ENCODE results near the gene ZKSCAN4. TPM values are rescaled to one million over a fixed set of nuclear protein-coding genes. Genes with fewer than 3 reads are reported as not detected.
A peak's percentile ranks its signal among the peaks of the same experiment; 100 is the strongest.

The ZKSCAN4 gene
- total and polyA plus RNA-seq, 2 of the 8 experiments (the other 6 are each of a cell fraction or from before 2014, with no cell fraction given) = 2.2 to 6.6 TPM

DNA sequence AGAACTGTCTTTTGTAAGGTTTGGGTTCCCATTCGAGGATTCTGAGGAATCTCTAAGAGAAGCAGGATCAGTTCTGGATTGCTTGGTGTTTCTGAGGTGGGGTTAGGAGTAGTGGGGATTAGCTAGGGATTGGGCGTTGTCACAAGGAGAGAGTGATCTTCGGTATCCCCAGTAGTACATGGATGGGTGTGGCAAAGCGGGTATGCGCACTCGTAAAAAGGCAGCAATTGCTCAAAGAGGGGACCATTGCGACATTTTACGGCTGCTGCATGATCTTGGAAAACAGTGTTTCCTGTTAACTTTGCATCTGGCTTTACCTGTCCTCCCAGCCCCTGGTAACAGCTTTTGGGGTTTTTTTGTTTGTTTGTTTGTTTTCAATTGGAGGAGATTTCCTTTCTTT lies 36.6 kb downstream of the ZKSCAN4 start:
- TF ChIP-seq CEBPB (IDR thresholded peaks at IDR 0.05; ENCODE audit: low read depth, low read length) = 0 out of 2 replicates have a peak, but pooled peaks have one; percentile 28
- TF ChIP-seq FOSL1 (IDR thresholded peaks at IDR 0.05; ENCODE audit: insufficient read depth, low read depth, low read length) = no peak
- Histone ChIP-seq H2BK20ac (ENCODE audit: low read length) (no peak overlapping the region), H3K14ac (ENCODE audit: insufficient read length) (no peak overlapping the region), H2AFZ (ENCODE audit: low read length) (no peak overlapping the region), H3K4me2 (ENCODE audit: insufficient read depth in 1 of 2, low read depth in 2 of 2, low read length in 2 of 2) (no peak overlapping the region), H3K79me1 (ENCODE audit: low read depth, low read length) (no peaks in the 10 kb centered on the region; the same call in 1 of the 2 replicates), H3K23ac (ENCODE audit: insufficient read length) (no peak overlapping the region), H2BK12ac (ENCODE audit: low read depth, low read length) (no peak overlapping the region), H2BK120ac (replicated peaks; ENCODE audit: low read depth, low read length) (no peak overlapping the region), H3K4me1 (replicated peaks in 1 of 4; ENCODE audit: control insufficient read depth in 3 of 4, insufficient read depth in 4 of 4, low read length in 3 of 4) (peaks cover 0 to 4% (median 1%) of the 10 kb centered on the region in 4 experiments; a peak in 3 of 7 replicates), H3K9ac (replicated peaks in 1 of 4; ENCODE audit: extremely low read depth in 1 of 4, low read depth in 3 of 4, low read length in 3 of 4) (no peak overlapping the region), H4K8ac (ENCODE audit: extremely low read depth, insufficient read depth, low read length) (no peak overlapping the region), H3K27me3 (replicated peaks in 1 of 4; ENCODE audit: control insufficient read depth in 3 of 4, extremely low read depth in 1 of 4, insufficient read depth in 3 of 4, low read length in 3 of 4) (peaks cover 0 to 24% (median 15%) of the 10 kb centered on the region in 4 experiments; a peak in 6 of 7 replicates), H3K4me3 (ENCODE audit: extremely low read depth in 1 of 4, insufficient read depth in 2 of 4, low read depth in 3 of 4, low read length in 4 of 4) (no peak overlapping the region), H3K18ac (ENCODE audit: extremely low read depth, low read length) (no peak overlapping the region), H3K56ac (replicated peaks; ENCODE audit: insufficient read length, low read depth, low read length) (no peak overlapping the region), H4K20me1 (replicated peaks in 1 of 2; ENCODE audit: control insufficient read depth in 1 of 2, insufficient read depth in 2 of 2, low read length in 2 of 2) (no peaks in the 10 kb centered on the region), H3K23me2 (ENCODE audit: low read depth, low read length) (peaks cover 6% of the 10 kb centered on the region), H3K79me2 (ENCODE audit: control insufficient read depth in 1 of 2, insufficient read depth in 2 of 2, low read length in 2 of 2) (no peaks in the 10 kb centered on the region), H3K9me3 (ENCODE audit: insufficient read depth in 2 of 2, low read depth in 1 of 2, low read length in 1 of 2) (no peaks in the 10 kb centered on the region), H2BK15ac (ENCODE audit: low read length) (no peak overlapping the region), H2BK5ac (ENCODE audit: low read depth, low read length) (no peak overlapping the region), H4K5ac (ENCODE audit: insufficient read length, low read depth, low read length) (no peak overlapping the region), H3K36me3 (ENCODE audit: control insufficient read depth in 2 of 4, insufficient read depth in 4 of 4, low read length in 3 of 4) (no peaks in the 10 kb centered on the region), H2AK5ac (ENCODE audit: low read depth, low read length) (no peak overlapping the region), H3K27ac (ENCODE audit: low read depth, low read length) (no peak overlapping the region), H4K91ac (replicated peaks; ENCODE audit: insufficient read length, low read length) (no peak overlapping the region), H3K4ac (replicated peaks; ENCODE audit: insufficient read length, low read depth, low read length) (no peak overlapping the region)
- ChIA-PET POLR2A (ENCODE audit: partially characterized antibody) (no interaction called here), CTCF (ENCODE audit: partially characterized antibody) (interaction anchor here (0.5 kb wide), 1 partner anchor 210 kb away, joined by 3 read pairs; no protein-coding TSS in a partner anchor)
- DNase-seq (ENCODE audit: low read depth in 1 of 2, low spot score in 2 of 2) = no peak
- no peak for FAIRE-seq
- 89% methylated on average over 8 of the region's 8 CpGs; no CpG with 5 or more reads in 1 of the 2 experiments for WGBS, 2 experiments (ENCODE audit: extremely low coverage in 1 of 2, insufficient coverage in 1 of 2, insufficient read length in 1 of 2, insufficient replicate concordance in 2 of 2, low coverage in 1 of 2, low lambda C conversion rate in 2 of 2, missing lambda C conversion rate in 1 of 2)
